NB4 (cell line): ENCODE data around the gene MYOM1.

ENCODE experiments used
- MYC ChIP-seq: IDR thresholded peaks from 2 replicates; pipeline ENCODE4 v1.6.1; 2011; ENCODE audit warnings: low read depth, low read length
- POLR2A ChIP-seq: IDR thresholded peaks from 2 replicates; pipeline ENCODE4 v1.6.1; 2011; ENCODE audit warnings: mild to moderate bottlenecking; ENCODE audit not compliant: insufficient read length; ENCODE audit errors: extremely low read depth
- TF ChIP-seq, protein P1 (sequence below): IDR thresholded peaks from one replicate; pipeline ENCODE4 v1.5.1; 2012; ENCODE audit warnings: low read depth, low read length
- TF ChIP-seq, protein P2 (sequence below): IDR thresholded peaks from 2 replicates; pipeline ENCODE4 v1.6.1; 2011; ENCODE audit warnings: low read depth, low read length

DNA sequence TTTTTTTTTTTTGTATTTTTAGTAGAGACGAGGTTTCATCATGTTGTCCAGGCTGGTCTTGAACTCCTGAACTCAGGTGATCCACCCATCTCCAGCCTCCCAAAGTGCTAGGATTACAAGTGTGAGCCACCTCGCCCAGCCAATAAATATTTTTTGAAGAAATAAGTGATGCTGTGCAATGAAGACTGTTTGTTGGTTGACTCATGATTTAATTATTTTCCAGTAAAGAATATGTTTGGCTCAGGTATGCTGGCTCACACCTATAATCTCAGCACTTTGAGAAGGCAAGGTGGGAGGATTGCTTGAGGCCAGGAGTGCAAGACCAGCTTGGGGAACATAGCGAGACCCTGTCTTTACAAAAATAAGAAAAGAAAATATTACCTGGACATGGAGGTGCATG lies 165.0 kb downstream of the MYOM1 start:
- TF ChIP-seq, protein P1, sequence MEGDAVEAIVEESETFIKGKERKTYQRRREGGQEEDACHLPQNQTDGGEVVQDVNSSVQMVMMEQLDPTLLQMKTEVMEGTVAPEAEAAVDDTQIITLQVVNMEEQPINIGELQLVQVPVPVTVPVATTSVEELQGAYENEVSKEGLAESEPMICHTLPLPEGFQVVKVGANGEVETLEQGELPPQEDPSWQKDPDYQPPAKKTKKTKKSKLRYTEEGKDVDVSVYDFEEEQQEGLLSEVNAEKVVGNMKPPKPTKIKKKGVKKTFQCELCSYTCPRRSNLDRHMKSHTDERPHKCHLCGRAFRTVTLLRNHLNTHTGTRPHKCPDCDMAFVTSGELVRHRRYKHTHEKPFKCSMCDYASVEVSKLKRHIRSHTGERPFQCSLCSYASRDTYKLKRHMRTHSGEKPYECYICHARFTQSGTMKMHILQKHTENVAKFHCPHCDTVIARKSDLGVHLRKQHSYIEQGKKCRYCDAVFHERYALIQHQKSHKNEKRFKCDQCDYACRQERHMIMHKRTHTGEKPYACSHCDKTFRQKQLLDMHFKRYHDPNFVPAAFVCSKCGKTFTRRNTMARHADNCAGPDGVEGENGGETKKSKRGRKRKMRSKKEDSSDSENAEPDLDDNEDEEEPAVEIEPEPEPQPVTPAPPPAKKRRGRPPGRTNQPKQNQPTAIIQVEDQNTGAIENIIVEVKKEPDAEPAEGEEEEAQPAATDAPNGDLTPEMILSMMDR: no peak
- no peak for TF ChIP-seq POLR2A
- TF ChIP-seq MYC: no peak
- TF ChIP-seq, protein P2, sequence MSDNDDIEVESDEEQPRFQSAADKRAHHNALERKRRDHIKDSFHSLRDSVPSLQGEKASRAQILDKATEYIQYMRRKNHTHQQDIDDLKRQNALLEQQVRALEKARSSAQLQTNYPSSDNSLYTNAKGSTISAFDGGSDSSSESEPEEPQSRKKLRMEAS: no peak
